IPS-20b (cell line): ENCODE results near the gene SYMPK.
A peak's percentile ranks its signal among the peaks of the same experiment; 100 is the strongest.
"Not testable (repeated sequence)": the region's sequence is repeated elsewhere in the genome, so short reads cannot be mapped to it uniquely, and the experiment has no call there.

Experiments
- H3K27ac ChIP-seq: one replicate; pipeline ENCODE4 v1.5.1; 2013; ENCODE audit warnings: low read length
- H3K27me3 ChIP-seq: 2 replicates; pipeline ENCODE4 v1.6.1; 2013; ENCODE audit warnings: mild to moderate bottlenecking, low read length, inconsistent platforms; ENCODE audit not compliant: insufficient read depth
- H3K36me3 ChIP-seq: 2 replicates; pipeline ENCODE4 v1.6.1; 2013; ENCODE audit warnings: low read depth, mild to moderate bottlenecking, inconsistent platforms, low read length, moderate library complexity; ENCODE audit not compliant: insufficient read depth
- H3K4me1 ChIP-seq: 2 replicates; pipeline ENCODE4 v1.6.1; 2013; ENCODE audit warnings: mild to moderate bottlenecking, control low read depth, inconsistent platforms, low read length, moderate library complexity; ENCODE audit not compliant: insufficient read depth
- H3K4me3 ChIP-seq: 2 replicates; pipeline ENCODE4 v1.5.1; 2013; ENCODE audit warnings: mild to moderate bottlenecking, low read length, inconsistent platforms
- H3K9ac ChIP-seq: 2 replicates; pipeline ENCODE4 v1.6.1; 2013; ENCODE audit warnings: low read depth, mild to moderate bottlenecking, inconsistent platforms, low read length, moderate library complexity
- H3K9me3 ChIP-seq: 2 replicates; pipeline ENCODE4 v1.6.1; 2013; ENCODE audit warnings: mild to moderate bottlenecking, low read depth, low read length, inconsistent platforms; ENCODE audit not compliant: insufficient read depth

The SYMPK gene

DNA sequence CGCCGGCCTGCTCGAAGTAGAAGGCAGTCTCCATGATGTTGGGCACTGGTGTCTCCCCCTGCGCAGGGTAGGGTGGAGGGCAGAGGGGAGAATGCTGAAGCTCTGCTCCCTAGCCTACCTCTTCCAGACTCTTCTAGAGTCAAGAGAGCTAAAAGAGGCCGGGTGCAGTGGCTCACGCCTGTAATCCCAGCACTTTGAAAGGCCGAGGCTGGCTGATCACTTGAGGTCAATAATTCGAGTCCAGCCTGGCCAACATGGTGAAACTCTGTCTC is 58.1 kb downstream of the SYMPK start:
- Histone ChIP-seq H3K9me3 (no peaks in the 10 kb centered on the region), H3K4me3 (no peak overlapping the region), H3K36me3 (no peaks in the 10 kb centered on the region), H3K27ac (no peak overlapping the region), H3K9ac (no peak overlapping the region), H3K4me1 (no peaks in the 10 kb centered on the region; the same call in 1 of the 2 replicates), H3K27me3 (peaks cover 6% of the 10 kb centered on the region)

DNA sequence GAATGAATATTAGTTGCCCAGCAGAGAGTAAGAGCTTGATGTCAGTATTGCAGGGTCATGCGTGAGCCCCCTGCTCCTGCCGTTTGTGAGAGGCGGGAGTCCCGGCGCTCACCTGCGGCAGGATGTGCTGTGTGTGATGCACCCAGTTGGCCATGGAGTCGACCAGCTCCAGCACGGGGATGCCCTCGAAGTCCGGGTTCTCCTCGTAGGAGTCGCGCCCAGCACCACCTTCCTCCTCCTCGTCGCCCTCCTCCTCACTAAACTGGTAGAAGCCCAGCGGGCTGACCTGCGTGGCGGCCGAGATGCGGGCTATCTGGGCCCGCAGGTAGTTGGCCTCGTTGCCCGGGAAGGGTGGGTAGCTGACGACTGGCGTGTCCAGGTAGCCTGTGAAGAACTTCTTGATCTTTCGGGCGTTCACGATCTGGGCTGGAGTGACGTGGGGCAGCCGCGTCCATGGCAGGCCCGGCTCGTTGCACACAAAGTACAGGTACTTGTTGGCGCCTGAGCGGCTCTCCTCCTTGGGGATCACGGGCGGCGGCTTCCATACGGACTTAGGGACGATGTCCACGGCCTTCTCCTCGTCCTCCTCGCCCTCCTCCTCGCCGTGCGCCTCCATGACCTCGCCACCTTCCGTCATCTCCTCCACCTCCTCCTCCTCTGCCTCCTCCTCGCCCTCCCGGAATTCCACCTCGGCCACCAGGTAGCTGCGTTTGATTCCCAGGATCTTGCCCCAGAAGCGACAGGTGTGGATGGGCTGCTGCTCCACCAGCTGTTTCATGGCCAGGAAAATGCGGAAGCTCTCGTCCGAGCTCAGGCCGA is 58.6 kb downstream of the SYMPK start:
- Histone ChIP-seq H3K36me3 (no peaks in the 10 kb centered on the region), H3K9ac (no peak overlapping the region), H3K27ac (no peak overlapping the region), H3K9me3 (no peaks in the 10 kb centered on the region), H3K27me3 (peaks cover 6% of the 10 kb centered on the region), H3K4me1 (no peaks in the 10 kb centered on the region; the same call in 1 of the 2 replicates), H3K4me3 (no peak overlapping the region)

DNA sequence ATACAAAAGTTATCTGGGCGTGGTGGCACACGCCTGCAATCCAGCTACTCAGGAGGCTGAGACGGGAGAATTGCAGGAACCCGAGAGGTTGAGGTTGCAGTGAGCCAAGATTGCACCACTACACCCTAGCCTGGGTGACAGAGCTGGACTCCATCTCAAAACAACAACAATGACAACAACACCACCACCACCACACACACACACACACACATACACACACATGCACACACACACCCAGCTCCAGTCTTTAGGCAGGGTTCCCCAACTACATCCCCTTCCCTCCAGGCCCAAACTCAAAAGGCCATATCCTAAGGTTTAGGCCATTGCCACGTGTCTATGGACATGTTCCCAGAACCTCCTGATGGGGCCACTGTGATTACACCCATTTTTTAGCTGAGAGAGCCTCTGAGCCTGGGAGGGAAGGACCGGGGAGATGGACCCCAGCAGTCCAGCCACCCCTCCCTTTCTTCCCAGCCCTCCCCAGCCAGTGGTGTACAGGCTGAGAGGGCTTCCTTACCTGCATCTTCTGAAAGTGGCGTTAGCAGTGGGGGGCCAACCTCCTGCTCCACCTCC is 61.3 kb downstream of the SYMPK start:
- Histone ChIP-seq H3K27me3 (peaks cover 6% of the 10 kb centered on the region), H3K27ac (no peak overlapping the region), H3K4me3 (no peak overlapping the region)

DNA sequence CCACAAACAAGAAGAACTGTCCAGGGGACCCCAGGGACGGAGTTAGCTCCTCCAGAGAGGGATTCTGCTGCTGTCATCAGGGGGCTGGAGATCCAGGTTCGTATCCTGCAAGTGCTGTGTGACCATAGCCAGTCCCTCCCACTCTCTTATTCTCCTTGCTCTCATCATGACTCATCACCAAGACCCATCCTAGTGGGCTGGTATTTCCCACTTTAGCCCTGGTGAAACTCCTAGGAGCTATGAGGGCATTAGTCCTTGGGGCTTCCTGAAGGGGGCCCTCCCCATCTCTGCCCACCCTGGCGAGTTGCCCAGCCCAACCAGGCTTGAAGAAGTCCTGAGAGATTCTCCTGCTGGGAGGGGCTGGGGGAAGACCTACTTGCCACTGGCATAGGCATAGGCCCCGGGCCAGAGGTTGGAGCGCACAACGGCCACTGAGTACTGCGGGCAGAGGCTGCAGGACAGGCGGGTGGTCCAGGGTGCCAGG is 62.8 kb downstream of the SYMPK start:
- H3K4me1 ChIP-seq, result no peaks in the 10 kb centered on the region; the same call in 1 of the 2 replicates
- H3K9ac ChIP-seq, result no peak overlapping the region
- H3K4me3 ChIP-seq, result no peak overlapping the region
- H3K27me3 ChIP-seq, result no peaks in the 10 kb centered on the region
- H3K9me3 ChIP-seq, result no peaks in the 10 kb centered on the region
- no peaks in the 10 kb centered on the region for H3K36me3 ChIP-seq
- no peak overlapping the region for H3K27ac ChIP-seq

More for the DNA sequence above, 61.3 kb downstream of the SYMPK start:
- no peaks in the 10 kb centered on the region for H3K36me3 ChIP-seq
- no peak overlapping the region for H3K9ac ChIP-seq
- H3K9me3 ChIP-seq, result no peaks in the 10 kb centered on the region
- H3K4me1 ChIP-seq, result no peaks in the 10 kb centered on the region; the same call in 1 of the 2 replicates

DNA sequence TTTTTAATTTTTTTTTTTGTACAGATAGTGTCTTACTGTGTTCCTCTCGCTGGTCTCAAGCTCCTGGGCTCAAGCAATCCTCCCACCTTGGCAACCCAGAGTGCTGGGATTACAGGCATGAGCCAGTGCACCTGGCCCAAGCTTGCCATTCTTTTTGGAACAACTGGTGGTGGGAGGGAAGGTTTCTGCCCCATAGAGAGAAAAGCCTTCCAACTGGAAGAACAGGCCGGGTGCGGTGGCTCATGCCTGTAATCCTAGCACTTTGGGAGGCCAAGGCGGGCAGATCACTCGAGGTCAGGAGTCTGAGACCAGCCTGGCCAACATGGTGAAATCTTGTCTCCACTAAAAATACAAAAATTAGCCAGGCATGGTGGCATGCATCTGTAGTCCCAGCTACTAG is 63.4 kb downstream of the SYMPK start:
- not testable (repeated sequence) for H3K27ac ChIP-seq, H3K36me3 ChIP-seq, H3K9ac ChIP-seq

DNA sequence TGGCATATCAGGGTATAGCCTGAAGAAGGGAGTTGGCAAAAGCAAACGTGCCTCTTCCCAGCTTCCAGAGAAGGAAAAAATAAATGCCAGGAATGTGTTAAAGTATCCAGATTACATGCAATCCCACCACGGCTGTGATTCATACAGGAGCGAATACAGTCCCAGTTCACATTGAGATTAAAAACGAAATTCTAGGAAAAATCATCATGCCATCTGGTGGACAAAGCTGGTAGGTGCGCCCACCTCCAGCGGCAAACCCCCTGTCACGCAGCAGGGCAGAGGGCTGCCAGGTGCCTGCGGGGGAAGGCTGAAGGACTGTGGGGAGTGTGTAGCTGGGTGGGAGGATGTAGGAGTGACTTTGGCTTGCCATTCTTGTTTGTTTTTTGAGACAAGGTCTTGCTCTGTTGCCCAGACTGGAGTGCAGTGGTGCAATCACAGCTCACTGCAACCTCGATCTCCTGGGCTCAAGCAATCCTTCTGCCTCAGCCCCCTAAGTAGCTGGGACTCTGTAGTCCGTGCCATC is 63.9 kb downstream of the SYMPK start:
- Histone ChIP-seq H3K9ac (no peak overlapping the region), H3K4me3 (no peak overlapping the region), H3K27me3 (no peaks in the 10 kb centered on the region), H3K36me3 (no peaks in the 10 kb centered on the region), H3K27ac (no peak overlapping the region), H3K4me1 (no peaks in the 10 kb centered on the region; the same call in 1 of the 2 replicates), H3K9me3 (no peaks in the 10 kb centered on the region)

More for the DNA sequence above, 63.4 kb downstream of the SYMPK start:
- H3K27me3 ChIP-seq, H3K9me3 ChIP-seq, H3K4me1 ChIP-seq, H3K4me3 ChIP-seq: not testable (repeated sequence)

DNA sequence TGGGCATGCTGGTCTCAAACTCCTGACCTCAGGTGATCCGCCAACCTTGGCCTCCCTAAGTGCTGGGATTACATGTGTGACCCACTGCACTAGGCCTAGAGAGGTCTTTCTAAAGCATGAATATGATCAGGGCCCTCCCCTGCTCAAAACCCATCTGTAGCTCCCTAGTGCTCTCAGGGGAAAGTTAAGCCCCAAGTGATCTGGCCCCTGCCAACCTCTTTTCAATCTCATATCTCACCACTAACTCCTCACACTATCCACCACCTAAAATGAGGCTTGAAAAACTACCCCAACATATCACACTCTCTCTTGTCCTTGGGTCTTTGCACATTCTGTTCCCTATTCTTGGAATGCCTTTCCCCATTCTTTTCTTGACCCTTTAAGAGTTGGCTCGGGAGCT is 68.3 kb downstream of the SYMPK start:
- Histone ChIP-seq H3K36me3 (peaks cover 9% of the 10 kb centered on the region), H3K4me1 (peaks cover 3% of the 10 kb centered on the region; the same call in 1 of the 2 replicates), H3K27ac (no peak overlapping the region), H3K4me3 (no peak overlapping the region), H3K9me3 (no peaks in the 10 kb centered on the region), H3K9ac (no peak overlapping the region), H3K27me3 (no peaks in the 10 kb centered on the region)

DNA sequence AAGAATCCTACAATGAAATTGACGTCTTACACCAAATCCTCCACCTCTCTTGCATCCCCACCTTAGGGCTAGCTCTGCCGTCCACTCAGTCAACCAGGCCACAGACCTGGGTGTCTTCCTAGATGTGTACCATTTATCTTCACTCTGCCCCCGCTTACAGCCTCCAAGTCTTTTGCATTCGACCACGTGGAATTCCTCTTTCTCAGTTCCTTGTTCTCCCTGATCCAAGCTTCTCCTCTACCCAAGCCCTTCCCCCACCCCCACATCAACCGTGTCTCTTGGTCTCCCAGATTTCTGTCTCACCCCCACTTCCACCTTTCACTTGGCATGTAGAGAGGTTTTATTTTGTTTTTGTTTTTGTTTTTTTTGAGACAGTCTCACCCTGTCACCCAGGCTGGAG is 69.1 kb downstream of the SYMPK start:
- H3K27ac ChIP-seq, result no peak overlapping the region
- peaks cover 17% of the 10 kb centered on the region for H3K36me3 ChIP-seq
- H3K9me3 ChIP-seq, result no peaks in the 10 kb centered on the region
- H3K4me1 ChIP-seq, result peaks cover 3% of the 10 kb centered on the region; the same call in 1 of the 2 replicates
- H3K4me3 ChIP-seq, result no peak overlapping the region
- no peak overlapping the region for H3K9ac ChIP-seq
- no peaks in the 10 kb centered on the region for H3K27me3 ChIP-seq

DNA sequence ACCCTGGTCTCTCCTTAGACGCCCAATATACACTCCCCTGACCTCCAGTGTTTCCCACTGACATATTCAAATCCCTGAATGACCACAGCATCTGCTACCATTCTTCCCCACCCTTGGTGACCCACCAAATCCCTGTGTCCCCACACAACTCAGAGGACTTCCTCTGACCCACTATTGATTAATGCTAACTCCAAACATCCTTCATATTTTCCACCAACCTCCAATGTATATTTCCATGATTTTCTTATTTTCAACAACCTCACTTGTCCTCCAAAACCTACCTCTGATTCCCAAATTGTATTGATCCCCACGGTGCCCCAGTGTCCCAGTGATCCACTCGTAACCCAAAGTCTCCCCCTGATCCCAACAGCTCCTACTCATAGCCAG is 69.8 kb downstream of the SYMPK start:
- Histone ChIP-seq H3K27me3 (no peaks in the 10 kb centered on the region), H3K4me1 (peaks cover 3% of the 10 kb centered on the region; the same call in 1 of the 2 replicates), H3K4me3 (peak overlapping the region; percentile 50; the same call in 1 of the 2 replicates), H3K36me3 (peaks cover 24% of the 10 kb centered on the region), H3K9ac (peak overlapping the region; percentile 23; the same call in 1 of the 2 replicates), H3K9me3 (no peaks in the 10 kb centered on the region), H3K27ac (no peak overlapping the region)

DNA sequence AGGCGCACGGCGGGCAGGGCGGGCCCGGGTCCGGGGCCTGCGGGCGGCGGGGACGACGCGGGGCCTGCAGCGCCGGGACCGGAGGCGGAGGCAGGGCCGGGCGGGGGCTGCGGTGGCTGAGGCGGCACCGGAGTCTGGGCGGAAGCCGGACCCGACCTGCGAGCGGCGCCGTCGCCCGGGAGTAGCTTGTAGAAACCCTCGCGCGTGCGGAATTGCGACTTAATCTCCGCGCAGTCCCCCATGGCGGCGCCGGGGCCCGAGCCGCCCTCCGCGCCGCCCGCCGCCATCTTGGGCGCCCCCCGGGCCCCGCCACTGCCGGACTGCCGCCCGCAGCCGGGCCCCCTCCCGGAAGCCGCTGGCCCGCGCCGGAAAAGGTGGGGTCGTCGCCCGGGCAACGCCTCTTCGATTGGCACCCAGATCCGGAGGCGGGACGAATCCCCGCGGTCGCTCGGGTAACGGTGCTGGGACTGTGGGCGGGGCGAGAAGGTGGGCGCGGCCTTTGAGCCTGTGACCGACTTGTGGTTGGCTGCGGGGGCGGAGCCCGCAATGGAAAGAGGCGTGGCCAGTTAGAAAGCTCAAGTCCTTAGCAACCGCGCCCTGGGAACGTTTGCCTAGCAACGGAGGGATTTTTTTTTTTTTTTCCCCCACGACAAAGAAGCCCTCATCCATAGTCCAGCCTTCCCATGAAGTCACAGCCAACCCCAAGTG is 70.3 kb downstream of the SYMPK start, which contains the start of gene DMWD:
Gene DMWD (minus strand): TSS at position 376 of the 708 bp plus-strand sequence. CDS start 89 bp downstream, at position 287.
- H3K9me3 ChIP-seq, result no peaks in the 10 kb centered on the region
- H3K27me3 ChIP-seq, result no peaks in the 10 kb centered on the region
- H3K4me1 ChIP-seq, result peaks cover 3% of the 10 kb centered on the region; the same call in 1 of the 2 replicates
- H3K27ac ChIP-seq, result peak within 1 kb of the TSS; percentile 65
- peaks cover 27% of the 10 kb centered on the region for H3K36me3 ChIP-seq
- peak within 1 kb of the TSS; percentile 92; the same call in 1 of the 2 replicates for H3K9ac ChIP-seq
- peak within 1 kb of the TSS; percentile 98 for H3K4me3 ChIP-seq

DNA sequence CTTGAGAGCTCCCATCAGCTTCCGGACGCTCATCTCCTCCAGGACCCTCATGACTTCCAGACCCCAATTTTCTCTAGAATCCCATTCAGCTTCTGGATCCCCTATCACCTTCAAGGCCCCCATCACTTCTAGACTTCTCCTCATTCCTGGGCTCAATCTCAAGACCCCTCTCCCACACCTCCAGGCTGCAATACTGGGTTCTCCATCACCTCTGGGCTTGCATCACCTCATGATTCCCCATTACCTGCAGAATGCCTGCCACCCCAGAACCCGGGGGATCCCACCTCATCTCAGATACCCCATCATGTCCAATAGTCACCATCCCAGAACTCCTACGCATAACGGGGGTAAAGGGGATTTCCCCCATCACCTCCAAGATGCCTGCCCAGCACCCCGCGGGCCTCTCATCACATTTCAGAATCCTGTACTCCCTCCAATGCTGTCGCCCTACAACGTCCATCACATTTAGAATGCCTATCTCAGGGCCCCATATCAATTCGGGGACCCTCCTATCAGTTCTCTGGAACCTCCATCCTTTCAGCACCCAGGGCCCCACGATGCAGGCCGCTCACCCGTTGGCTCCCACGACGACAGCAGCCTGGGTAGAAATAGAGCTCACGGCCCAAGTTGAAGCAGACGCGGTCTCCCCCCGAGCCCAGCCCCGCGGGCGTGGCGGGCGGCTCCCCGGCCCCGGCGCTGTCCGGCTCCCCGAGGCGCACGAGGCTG is 71.0 kb downstream of the SYMPK start:
- H3K27ac ChIP-seq, result peak overlapping the region; percentile 65
- peak overlapping the region; percentile 98 for H3K4me3 ChIP-seq
- H3K9ac ChIP-seq, result peak overlapping the region; percentile 92; the same call in 1 of the 2 replicates
- H3K36me3 ChIP-seq, result peaks cover 34% of the 10 kb centered on the region
- no peaks in the 10 kb centered on the region for H3K9me3 ChIP-seq
- no peaks in the 10 kb centered on the region for H3K27me3 ChIP-seq
- H3K4me1 ChIP-seq, result peaks cover 3% of the 10 kb centered on the region; the same call in 1 of the 2 replicates
